ENCODE results near the gene EPB41L2. TPM values are rescaled to one million over a fixed set of nuclear protein-coding genes. Genes with fewer than 3 reads are reported as not detected.

Gene EPB41L2
- total RNA-seq, 1 donor from 2014 or later: 17.7 TPM

DNA sequence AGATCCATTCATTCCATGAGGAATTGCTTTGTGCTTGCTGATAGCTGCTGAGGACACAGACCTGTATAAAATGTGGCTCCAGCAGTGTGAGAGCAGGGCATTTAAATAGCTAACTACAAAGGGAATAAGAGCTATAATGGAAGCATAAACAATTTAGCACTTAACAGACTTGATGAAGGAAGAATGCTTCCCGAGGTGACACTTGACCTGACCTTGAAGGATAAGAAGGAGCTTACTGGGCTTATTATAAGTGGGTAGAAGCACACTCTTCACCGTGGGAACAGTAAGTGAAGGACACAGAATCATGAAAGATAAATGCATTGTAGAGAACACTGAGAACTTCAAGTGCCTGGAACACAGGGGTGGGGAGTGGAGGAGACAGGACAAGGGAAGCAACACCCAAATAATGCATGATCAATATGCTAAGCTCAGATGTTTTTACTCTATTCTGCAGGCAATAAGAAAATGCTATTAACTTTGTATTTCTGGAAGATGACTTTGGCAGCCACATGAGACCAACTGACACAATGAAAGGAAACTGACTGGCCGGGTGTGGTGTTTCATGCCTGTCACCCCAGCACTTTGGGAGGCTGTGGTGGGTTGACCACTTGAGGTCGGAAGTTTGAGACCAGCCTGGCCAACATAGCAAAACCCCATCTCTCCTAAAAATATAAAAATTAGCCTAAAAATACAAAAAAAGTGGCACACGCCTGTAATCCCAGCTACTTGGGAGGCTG is 84.2 kb downstream of the EPB41L2 start:
- intact Hi-C loops (cut with micrococcal nuclease): no loop called here

DNA sequence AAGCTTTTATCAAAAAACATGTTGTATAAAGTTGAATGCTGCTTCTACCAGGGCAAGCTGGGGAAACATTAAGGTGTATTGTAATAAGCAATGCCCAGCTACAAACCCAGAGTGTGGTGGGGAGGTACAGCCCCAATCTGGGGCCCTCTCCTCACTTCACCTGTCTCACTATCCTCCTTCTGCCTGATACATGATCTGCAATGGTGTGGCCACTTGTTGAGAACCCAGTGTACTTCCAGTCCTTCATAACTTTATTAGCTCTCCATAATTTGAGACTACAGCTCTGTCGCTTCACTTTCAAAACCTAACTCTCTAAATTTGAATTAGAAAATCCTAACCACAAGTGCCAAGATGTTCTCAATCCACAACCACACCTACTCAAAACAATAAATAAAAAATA is 84.9 kb downstream of the EPB41L2 start:
- intact Hi-C loops (cut with micrococcal nuclease): no loop called here

DNA sequence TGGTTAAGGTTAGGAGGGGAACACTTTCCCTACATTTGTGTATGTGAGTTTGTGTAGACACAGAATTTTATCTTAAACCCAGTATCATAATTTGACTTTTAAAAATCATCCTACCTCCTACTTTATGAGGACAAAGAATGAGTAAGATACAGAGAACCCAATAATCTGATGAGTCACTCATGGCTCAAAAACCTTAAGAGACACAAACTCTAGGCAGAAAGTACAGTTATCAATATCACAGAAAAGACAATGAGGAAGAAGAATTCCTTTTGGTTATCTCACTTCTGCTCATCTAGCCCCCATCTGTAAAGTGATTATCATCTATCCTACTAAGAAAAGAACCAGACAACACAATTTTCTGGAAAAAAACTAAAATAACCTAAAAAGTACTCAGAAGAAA is 87.7 kb downstream of the EPB41L2 start:
- intact Hi-C loops (cut with micrococcal nuclease): no loop called here

DNA sequence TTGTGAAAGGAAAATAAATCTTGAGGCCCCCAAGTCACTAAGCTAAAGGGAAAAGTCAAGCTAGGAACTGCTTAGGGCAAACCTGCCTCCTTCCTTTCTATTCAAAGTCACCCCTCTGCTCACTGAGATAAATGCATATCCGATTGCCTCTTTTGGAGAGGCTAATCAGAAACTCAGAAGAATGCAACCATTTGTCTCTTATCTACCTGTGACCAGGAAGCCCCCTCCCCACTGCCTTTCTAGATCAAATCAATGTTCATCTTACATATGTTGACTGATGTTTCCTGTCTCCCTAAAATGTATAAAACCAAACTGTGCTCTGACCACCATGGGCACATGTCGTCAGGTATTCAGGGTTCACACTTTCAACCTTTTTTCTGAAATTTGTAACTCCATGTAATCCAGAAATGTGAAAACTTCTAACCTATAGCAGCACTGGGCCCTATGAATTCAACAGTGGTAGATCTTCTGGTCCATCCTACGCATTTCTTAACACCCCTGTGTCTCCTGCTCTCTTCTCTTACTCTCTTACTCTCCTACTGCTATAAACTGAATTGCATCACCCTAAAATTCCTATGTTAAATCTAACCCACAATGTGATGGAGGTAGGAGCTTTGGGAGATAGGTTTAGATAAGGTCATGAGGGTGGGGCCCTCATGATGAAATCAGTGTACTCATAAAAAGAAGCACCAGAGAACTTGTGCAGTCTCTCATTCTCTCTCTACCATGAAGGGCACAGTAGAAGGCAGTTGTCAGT is 89.3 kb downstream of the EPB41L2 start:
- intact Hi-C loops (cut with micrococcal nuclease): no loop called here

DNA sequence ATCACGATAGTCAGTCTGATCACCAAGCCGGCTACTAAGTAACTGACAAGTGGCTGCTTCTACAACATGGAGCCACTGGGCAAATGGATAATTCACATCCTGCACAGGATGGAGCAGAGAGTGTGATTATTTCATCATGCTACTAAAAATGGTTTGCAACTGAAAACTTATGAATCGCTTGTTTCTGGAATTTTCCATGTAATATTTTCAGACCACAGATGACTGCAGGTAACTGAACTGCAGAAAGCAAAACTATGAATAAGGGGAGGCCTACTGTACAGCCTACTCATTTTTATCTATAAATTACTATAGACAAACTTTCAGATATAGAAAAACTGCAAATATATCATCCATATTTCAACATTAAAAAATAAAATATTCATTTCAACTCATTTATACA is 91.5 kb downstream of the EPB41L2 start:
- intact Hi-C loops (cut with micrococcal nuclease): no loop called here

DNA sequence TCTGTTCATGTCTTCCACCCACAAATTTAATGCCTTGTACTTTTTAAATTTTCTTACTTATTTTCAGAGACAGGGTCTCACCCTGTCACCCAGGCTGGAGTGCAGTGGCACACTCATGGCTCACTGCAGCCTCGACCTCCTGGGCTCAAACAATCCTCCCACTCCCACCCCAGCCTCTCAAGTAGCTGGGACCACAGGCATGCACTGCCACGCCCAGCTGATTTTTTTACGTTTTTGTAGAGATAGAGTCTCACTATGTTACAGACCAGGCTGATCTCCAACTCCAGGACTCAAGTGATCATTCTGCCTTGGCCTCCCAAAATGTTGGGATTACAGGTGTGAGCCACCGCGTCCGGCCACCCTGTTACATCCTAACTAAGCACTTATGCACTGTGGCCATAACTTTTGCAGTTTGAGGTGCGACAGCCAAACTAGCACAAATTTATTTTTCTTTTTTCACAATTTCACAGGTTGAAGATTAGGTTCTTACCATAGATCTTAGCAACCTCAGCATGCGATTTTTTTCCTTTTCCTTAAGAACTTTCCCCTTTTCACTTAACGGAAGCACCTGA is 92.1 kb downstream of the EPB41L2 start:
- intact Hi-C loops (cut with micrococcal nuclease): no loop called here

DNA sequence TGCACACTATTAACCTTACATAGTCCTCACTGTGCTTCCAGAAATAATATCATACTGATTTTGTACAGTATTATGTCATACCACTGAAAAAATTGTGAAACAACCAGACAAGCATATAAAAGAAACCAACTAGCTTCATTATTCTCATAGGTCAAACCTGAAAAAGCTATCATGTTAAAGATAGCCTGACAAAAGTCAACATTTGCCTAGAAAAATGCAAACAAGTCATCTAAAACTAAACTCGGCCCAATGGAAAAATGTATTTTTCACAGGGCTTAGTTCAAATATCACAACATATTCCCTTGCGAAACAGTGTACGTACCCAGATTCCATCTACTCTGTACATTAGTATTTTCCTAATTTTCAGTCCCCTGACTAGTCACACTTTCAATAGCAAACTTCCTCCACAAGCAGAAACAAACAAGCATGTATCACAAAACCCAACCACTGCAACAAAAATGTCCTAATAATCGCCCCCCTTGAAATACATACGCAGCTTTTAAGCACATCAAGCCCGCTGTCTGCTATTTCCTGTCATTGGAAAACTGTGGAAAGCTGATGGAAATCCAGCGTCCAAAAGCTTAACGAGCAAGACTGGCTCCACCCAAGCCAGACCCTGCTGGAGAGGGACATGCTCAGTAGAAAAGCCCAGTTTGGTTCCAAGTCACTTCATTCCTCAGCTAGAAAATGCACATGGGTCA is 93.1 kb downstream of the EPB41L2 start:
- intact Hi-C loops (cut with micrococcal nuclease): no loop called here

DNA sequence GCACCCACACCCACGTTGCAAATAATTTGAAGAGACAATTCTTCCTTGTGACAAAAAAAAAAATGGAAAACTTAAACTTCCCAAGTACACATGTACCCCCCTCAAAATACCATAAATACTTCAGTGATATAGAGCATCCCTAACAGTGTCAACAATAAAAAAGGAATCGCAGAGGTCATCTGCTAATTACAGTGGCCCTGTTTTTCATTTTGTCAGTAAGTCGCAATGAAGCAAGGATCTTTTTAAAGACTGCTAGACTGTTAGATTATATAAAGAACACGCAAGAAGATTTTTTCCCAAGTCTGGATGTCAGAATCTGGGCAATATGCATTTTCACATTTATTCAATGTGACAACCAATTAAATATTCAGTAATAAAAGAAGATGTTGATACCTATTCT is 93.9 kb downstream of the EPB41L2 start:
- intact Hi-C loops (cut with micrococcal nuclease): no loop called here

DNA sequence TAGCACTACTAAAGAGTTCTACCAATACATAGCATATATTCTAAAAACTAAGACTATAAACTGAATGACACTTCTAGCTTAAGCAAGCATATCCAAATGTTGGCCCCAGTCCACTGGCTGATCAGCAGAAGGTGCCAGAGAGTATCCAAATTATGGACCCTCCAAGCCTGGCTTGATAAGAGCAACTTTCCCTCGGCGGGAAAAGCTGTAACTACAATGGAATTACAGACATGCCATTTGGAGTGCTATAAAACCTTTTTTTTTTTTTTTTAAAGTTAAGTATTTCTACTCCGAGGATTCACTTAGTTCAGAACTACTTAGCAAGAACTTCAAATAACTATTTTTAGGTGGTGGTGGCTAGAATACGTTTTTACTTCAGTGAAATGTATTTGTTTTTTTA is 94.6 kb downstream of the EPB41L2 start:
- intact Hi-C loops (cut with micrococcal nuclease): no loop called here

DNA sequence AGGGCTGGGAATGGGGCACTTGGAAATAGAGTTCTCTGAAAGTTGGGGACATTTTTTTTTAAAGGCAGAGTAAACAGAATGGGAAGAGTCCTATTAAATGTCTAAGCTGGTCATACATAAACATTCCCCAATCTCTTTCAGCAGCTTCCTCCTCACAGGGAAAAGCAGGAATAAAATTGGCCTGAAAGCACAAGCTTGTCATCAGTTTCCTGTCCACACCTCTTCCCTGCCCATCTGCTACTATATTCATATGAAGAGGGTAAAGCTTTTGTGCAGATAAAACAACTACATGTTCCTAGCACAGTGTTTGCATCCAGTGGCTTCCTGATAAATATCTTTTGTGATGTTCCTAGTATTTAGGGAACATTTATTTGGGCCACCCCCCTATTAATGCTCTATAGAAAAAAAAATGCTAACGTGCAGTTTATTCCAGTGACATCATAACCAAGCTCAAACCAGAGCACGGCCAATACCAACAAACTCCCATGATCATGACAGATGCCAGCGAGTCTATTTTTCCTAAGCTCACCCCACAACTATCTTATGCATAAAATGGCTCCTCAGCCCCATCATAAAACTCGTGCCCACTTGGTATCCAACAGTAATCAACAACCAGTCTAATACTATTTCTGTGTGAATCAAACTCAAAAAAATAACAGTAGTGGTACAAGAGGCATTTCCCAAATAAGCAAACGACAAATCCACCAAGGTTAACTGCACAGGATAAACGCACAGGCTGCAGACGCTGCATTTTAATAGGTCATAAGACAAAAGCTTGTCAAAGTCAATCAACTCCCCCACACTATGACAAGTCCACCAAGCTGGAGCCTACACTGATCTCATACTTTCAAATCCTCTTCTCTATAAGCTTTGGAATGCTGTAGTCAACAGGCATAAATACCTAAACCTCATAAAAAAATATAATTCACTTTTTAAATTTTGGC is 95.3 kb downstream of the EPB41L2 start:
- intact Hi-C loops (cut with micrococcal nuclease): no loop called here

DNA sequence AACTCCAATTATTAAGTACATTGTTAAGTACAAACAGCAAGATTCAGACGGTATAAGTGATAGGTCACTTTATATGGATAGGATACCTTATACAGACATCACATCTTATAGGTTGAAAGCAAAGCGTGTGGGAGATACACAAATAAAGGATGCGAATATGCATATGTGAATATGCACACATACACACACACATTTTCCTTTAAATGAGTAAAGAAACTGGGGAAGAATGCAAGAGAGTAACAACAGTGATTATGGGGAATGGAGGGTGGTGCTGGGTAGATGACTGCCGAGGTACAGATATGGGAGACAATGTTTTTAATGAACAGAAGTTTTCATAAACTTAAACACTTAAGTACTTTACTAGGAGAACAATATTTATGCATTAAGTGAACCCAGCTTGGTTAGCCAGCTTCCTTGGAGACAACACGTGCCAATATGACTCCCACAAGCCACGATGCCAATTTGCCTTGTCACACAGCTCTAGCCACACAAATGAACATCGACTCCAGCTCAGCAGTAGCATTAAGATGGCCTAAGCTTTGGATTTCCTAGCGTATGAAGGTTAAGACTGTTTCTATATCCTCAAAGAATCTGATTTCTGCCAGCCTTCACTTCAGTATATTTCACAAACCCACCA is 96.6 kb downstream of the EPB41L2 start:
- intact Hi-C loops (cut with micrococcal nuclease): no loop called here

DNA sequence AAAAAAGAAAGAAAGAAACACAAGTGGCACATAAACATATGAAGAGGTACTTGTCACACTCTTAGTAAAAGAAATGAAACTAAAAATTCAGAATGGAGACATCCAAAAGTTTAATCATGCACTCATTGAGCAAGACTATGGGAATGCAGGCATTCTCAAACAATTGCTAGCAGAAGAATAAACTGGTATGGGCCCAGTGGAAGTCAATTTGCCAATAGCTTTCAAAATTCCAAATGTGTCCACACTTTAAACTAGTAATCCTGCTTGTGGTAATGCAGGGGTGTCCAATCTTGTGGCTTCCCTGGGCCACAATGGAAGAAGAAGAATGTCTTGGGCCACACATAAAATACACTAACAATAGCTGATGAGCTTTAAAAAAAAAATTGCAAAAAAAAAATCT is 97.4 kb downstream of the EPB41L2 start:
- intact Hi-C loops (cut with micrococcal nuclease): no loop called here

DNA sequence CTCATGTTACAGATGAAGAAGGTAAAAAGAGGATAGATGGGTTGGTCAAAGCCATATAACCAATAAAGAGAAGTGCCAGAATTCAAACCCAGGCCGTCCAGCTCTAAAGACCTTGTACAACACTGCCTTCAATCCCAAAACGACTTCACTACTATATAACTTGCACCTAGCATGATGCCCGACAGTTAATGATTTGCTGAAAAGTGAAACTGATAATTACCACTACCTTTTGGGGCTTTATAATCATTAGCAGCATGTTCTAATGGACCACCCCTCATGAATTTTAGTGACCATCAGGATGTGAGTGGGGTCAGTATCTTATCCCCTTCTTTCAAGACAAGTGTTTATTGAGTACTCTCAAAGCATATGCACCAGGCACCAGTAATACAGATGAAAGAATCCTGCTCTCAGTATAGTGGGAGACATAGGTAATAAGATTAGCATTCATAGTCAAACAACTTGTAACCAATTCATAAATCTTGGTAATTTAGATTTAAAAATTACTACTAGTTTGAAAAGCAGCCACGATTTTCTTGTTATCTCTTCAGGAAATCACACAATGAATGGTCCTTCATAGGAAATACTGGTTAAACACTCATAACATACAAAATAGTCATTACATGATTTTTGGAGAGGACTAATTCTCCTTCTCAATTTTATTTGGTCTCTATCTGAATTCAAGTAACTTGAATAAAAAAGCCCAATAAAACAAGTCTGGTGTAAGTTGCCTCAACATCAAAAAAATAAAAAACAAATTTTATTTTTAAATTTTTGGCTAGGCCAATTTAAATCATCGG is 98.0 kb downstream of the EPB41L2 start:
- intact Hi-C loops (cut with micrococcal nuclease): no loop called here

DNA sequence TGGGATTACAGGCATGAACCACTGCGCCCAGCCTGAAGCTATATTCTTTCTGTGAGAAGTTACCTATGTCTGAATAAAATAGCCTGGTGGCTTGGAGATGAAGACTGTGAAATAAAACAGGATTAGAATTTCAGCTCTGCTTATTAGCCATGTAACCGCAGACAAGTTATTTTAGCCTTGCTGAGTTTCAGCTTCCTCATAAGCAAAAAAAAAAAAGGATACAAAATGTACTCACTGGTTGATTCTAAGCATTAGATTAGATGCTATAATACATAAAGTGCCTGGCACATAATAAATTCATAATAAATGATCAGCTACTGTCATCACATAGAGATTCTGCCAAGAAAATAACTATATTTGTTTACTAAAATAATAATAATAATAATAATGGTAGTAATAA is 98.8 kb downstream of the EPB41L2 start:
- intact Hi-C loops (cut with micrococcal nuclease): no loop called here

DNA sequence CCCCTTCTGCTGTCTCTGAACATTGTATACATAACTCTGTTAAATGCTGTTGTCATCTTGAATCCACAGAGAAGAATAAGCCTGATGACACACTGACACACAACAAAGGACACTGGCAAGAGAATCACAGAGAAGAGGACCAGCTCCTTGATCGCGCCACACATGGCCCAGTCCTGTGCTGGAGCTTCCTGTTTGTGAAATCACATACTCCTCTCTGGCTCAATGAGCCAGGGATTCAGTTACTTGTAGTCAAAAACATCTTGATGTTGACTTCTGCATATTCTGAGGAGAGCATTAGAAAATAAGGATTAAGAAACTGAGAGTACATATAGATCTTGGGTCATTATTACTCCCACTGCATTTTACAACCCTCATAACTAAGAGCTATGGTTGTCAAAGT is 100.1 kb downstream of the EPB41L2 start:
- intact Hi-C loops (cut with micrococcal nuclease): no loop called here

DNA sequence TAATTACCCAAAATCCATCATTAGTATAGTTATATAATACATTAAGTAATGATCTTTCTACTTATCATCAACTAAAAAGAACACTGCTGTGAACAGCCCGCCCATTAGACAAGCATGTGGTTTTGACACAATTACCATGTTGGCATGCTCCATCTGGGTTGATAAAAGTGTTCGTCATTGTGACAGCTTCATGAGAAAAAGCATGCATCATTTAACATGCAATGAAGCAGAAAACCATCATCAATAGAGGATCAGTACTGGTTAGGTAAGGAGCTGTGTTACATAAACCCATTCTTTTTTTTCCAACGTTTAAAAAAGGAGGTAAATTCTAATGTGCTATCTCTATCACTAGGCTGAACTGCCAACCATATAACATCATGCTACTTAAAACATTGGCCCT is 101.9 kb downstream of the EPB41L2 start:
- intact Hi-C loops (cut with micrococcal nuclease): no loop called here

DNA sequence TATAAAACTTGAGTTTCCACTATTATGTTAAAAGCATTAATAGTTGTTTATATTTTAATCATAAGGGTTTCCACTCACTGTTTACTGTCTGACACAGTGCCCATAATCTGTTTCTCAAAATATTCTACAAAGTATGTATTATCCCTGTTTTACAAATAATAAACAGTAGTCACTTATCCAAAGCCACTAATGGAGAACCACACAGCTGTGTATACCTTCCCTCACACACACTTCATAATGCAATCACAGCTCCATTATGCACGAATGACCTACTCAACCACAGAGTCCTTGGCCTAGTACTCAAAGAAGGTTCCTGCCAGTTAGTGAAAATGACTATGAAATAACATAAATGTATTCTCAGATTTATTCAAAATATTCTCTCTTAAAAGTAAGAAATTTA is 103.1 kb downstream of the EPB41L2 start:
- intact Hi-C loops (cut with micrococcal nuclease): no loop called here

DNA sequence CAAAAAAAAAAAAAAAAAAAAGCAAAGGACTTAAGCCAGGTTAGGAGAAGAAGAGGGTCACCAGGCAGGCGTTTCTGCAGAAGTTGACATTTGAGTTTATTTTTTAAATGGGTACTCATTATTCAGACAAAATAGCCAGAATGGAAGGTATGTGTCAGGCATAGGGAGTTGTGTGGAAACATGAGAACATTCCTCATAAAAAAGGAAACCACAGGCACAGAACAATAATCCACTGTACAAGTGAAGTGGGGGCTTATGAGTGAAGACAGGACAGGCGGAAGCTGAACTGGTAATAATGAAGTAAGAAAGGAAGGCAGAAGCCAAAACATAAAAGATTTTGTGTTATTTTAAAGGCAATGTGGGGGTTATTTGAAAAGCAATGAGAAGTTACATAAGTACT is 104.6 kb downstream of the EPB41L2 start:
- intact Hi-C loops (cut with micrococcal nuclease): no loop called here

DNA sequence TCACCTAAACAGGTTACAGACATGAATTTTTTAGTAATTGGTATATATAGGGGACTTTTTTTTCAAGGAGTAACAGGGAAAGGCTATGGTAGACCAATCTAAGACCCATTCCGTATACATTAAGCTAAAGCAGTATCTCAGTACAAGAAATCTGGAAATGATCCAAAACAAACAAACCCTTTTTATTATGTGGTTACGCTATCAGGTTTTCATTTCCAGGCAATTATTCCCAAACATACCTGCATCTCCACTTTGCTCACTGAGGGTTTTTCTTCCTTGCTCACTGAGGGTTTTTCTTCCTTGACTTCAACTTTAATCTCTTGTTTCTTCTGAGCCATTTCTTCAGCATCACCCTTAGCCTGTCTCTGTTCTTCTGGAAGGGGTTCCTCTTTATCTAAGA is 107.3 kb downstream of the EPB41L2 start:
- intact Hi-C loops (cut with micrococcal nuclease): no loop called here

DNA sequence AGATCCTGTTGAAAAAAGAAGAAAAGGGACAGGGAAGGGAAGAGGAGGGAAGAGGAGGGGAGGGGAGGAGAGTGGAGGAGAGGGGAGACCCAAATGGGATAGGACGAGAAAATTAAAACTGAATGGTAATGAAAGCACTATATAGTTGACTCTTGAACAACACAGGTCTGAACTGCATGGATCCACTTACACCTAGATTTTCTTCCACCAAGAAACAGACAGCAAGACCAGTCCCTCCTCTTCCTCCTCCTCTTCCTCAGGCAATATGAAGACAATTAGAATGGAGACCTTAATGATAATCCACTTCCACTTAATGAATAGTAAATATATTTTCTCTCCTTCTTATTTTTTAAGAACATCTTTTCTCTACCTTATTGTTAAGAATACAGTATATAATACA is 113.5 kb downstream of the EPB41L2 start:
- intact Hi-C loops (cut with micrococcal nuclease): no loop called here
